HG02610 (cell line): ENCODE results near the gene SEMA6D.
"Not testable (repeated sequence)": the region's sequence is repeated elsewhere in the genome, so short reads cannot be mapped to it uniquely, and the experiment has no call there.

Experiments used
- ATAC-seq: cut with Tn5 transposase; IDR thresholded peaks from one replicate; pipeline ENCODE4 v1.9.1; 2021; ENCODE audit warnings: mild to moderate bottlenecking, moderate library complexity; ENCODE audit not compliant: unreplicated experiment

The SEMA6D gene

DNA sequence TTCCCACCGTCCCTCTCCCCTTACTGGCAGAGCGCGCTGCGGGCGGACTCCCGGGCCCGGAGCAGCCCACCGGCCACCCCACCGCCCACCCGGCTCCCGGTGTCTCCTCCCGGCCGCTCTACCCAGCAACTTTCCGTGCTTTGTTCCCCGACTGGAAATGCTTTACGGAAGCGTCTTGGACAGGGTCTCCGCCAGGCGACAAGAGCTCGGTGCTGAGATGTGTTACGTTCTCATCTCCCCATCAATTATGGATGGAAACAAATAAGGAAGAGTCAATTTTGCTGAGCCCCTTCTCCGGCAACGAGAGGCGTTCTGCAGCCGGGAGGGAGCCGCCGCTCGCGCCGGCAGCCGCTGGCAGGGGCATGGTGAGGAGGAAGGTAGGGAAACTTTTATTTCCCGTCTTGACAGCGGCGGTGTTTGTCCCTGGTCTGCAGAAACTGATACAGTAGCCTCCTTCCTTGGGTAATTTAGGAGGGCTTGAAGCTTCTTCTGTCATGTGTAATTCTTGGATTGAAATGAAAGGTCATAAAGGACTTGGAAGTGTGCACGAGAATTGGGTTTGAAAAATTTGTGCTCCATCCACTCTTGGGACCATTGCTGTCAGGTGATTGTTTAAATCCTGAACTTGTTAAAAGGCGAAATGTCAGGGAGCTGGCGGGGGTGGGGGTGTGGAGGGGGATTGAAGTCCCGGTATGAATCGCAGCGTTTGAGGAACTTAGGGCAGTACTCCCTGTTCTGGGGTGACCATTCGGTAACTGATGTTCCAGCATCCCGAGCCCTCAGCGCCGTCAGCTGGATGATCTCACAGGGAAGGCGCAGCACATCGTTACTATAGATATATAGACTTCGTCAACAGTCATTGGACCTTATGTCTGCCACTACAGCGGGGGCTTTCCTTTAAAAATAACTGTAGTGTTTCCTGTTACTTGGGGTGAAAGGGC lies 1.5 kb downstream of the SEMA6D start:
- no peak for ATAC-seq

DNA sequence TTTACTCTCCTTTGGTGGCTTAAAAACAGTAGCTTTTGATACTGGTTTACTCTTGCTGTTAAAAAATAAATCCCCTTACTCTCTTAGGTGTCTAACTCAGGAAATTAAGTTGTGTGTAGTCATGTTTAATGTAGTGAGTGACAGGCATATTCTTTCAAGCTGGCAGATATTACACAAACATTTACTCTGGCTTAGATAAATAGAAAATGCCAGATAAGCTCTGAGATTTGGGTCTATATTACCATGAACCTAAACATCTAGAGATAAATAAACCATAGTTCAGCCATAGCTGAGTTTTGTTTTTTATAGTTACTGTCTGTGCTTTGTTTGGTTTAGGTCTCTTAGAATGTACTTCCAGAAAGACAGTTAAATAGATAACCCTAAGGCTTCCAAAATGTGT lies 2.4 kb downstream of the SEMA6D start:
- ATAC-seq = no peak

DNA sequence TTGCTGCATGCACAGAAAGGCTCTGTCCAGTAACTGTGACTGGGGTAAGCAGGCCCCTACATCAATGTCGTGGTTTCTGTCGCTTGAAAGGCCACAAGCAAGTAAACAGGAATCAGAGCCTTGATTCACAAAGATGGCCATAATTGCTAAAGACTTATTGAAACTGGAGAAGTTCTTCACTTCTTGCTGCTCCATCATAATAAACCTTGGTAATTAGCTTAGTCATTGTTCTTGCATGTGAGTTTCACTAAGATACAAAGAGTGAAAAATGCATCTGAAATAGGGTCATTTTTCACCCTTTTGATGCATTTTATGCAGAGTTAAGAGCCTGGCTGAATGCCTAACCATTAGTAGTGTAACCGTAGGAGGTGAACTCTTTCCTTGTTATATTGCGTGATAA lies 3.2 kb downstream of the SEMA6D start:
- ATAC-seq = no peak

DNA sequence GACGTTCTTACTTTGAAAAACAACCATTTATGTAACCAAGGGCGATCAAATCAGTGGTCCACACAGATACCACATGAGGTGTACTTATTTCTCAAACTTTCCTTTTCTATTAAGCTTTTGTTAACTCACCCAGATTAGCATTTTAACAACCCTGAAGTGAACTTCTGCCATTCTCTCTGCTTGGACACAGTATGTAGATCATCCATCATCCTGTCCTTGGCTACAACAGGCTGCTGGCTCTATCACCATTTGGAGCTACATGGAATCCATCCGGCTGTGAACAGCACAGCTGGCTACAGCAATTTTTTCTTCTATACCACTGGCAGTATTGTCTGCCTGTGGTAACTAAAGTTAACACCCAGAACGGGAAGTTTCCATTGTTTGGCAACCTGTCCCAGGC lies 4.4 kb downstream of the SEMA6D start:
- no peak for ATAC-seq

DNA sequence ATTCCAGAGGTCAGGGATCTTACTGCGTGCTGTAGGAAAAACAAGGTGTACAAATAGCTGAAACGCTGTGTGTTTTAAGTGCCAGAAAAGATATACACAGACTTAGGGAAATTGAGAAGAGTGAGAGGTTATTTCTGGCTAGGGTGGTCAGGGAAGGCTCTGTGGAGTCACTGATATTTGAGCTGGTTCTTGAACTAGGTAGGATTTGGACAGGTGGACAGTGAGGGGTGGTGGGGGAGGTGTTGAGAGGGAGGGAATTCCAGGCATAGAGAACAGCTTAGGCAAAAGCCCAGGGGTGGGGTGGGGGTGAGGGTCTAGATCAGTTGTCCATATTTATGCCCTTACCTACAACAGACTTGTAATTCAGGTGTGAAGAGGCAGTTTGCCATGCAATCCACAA lies 7.0 kb downstream of the SEMA6D start:
- no peak for ATAC-seq

DNA sequence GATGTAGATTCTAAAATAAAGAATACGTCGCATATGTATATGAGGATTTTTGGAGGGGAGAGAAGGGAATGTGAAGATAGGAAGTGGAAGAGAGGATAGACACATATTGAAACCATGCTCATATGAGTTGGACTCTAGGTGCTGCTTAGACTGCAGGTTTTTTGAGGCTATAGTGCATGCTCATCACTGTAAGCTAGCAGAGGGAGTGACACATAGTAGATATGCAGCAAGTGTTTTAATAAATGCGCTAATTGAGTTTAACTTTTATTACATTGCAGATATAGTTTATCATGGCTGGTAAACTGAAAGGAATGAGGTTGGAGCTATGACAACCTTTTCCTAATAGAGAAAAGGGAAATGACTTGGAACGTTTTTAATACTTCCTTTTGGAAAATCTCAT lies 7.7 kb downstream of the SEMA6D start:
- ATAC-seq = no peak

DNA sequence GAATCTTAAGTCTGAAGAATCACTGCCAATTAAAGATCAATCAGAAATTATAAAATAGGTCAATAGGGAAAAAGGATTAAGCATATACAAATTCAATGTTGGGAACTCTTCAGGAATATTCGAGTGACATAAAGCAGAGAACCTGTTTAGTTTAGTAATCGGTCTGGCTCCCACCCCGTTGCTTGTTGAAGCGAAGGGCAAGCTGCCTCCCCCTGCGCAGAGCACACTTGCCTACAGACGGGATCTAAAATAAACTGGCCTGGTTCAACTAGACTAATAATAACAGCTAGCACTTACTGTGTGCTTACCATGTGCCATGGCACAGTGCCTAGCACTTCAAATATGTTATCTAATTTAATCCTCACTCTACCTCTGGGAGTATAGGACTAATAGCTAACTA lies 8.6 kb downstream of the SEMA6D start:
- no peak for ATAC-seq

DNA sequence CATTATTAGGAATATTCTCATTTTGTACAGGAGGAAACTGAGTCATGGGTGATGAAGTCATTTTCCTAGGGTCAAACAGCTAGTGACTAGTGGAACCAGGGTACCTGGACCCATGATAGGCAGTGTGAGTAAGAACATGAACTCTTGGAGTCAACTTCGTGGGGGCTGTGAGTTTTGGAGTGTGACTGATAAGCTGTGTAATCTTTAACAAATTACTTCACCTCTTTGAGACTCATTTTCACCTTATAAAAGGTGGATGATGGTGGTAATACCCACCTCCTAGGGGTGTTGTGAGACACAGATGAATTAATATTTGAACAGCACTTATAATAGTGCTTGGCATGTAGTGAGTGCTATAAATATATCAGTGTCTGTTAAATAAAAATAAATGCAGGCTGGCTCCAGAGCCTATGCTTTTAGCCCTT lies 9.1 kb downstream of the SEMA6D start:
- ATAC-seq = no peak

DNA sequence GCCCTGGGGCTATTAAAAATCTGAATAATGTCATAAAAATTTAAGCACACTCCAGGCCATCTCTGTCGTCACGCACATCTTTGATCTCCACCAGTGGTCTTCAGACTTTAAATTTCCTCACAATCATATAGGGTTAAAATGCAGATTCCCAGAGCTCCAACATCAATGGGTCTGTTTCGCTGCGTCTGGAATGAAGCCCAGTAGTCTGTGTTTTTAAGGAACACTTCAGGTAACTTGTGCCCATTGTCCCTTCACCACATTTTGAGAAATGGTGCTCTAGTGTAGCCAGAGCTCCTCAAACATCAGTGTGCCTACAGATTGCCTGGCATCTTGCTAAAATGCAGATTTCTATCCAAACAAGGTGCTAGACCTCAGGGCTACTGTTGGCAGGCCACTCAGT lies 9.8 kb downstream of the SEMA6D start:
- no peak for ATAC-seq

DNA sequence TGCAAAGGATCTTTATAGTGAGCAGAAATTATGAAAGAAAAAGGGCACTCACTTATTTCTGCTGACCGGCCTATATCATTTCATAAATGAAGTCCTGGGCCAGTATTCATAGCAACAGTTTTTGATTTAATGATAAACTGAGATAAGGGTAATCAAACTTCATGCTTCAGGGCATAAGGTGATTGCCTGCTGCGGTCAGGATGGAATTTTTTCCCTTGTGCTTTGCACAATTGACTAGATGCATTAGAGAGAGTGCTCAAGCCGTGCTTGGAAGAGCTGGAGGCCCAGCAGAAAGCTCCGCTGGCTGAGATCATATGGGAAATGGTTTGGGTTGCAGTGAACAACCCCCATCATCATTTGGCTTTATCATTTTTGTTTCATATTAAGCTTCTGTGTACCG lies 10.4 kb downstream of the SEMA6D start:
- ATAC-seq = no peak

DNA sequence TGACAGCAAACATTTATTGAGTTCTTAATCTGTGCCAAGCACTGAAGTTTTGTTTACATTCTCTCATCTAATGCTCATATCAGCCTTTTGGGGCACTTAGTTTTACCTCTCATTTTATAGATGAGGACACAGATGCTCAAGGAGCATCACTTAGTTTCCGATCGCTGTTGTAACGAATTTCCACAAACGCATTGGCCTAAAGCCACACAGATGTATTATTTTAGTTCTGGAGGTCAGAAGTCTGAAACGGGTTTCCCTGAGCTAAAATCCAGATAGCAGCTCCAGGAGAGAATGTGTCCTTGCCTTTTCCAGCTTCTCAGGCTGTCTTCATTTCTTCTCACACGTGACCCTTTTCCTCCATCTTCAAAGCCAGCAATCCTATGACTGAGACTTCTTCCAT lies 11.1 kb downstream of the SEMA6D start:
- ATAC-seq = no peak

DNA sequence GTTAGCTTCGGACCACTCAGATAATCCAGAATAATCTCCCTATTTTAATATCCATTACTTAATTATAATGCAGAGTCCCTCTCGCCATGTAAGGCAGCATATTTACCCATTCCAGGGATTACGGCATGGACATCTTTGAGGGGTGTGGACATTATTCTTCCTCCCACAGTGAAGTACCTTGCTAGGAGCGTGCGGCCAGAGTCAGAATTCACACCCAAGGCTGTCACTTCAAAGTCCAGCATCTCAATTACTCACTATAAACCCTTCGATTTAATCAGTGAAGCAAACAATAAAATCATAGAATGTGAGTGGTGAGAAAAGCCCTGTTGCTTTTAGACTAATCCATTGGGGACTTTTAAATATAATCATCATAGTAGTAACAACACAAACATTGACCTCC lies 11.6 kb downstream of the SEMA6D start:
- no peak for ATAC-seq

DNA sequence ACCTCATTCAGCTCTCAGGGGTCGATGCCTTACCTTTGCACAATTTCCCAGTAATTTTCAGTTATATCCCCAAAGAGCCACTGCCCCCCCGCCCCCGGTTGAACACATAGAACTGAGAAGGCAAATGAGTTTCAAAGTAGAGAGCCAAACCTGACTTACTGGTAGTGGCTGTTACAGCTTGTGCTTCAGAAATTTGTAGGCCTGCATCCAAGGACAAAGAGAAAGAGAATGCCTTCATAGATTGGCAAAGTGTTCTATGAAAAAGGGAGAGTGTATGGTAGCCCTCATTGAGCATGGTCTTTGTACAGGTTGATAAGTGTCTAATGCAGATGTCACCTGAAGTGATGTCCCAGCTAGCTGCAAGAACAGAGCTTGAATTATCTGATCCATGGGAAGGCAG lies 13.9 kb downstream of the SEMA6D start:
- ATAC-seq = no peak

DNA sequence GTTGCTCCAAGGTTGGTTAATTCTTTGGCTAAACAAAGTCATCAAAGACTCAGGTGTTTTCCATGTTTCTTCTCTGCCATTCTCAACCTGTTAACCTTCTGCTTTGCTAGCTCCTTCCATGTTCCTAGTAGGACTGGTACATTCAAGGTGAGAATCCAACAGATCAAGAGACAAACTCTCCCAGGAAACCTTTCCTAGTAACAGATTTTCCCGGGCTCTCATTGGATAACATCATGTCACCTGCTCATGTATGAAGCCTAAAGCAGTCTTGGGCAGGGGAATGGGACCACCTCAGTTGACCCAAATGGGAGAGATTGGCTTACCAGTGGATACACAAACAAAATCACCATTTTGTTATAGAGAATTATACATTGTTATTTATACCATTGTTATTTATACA lies 14.9 kb downstream of the SEMA6D start:
- no peak for ATAC-seq

DNA sequence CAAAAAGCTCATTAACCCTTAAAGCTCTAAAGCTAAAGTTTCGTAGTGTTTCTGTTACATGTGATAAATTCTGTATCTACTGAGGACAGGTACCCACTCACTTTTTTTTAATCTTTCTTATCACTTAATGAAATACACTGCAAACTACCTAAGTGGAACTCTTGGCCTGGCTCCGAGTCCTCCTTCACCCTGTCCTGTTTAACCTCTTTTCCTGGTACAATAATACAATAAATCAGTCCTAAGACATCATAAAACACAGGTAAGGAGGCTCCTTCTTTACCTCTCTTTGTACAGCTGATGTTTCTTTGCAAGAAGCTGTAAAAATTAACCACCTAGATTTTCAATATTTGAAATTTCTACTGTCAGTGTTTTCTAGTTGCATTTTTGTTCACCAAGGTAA lies 15.8 kb downstream of the SEMA6D start:
- no peak for ATAC-seq

DNA sequence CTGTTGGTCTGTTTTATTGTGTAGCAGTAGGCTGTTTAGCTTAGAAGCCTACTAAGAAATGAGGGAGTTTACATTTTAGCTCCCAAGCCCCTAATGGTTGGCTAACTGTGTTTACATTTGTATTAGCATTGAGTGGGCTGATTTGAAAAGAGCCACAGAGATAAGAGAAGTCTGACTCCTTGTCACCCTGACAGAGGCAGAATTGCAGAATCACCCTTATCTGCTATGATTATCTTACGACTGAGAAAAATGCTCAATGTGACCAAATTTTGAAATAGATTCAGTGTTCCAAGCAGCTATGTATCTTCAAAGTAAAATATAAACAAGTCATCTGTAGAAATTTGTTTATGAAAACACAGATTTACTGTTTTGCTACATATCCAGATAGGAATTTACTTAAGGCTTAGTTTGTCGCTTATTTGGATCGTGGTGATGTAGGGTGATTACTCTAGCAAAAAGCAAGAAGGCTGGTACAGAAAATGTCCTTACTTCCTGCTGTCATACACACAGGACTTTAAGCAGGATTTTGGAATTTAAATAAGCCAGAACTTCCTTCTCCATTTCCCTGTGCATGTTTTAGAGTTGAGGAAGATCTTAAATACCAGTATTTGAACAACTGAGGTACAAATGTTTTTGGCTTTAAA lies 19.0 kb downstream of the SEMA6D start:
- no peak for ATAC-seq

DNA sequence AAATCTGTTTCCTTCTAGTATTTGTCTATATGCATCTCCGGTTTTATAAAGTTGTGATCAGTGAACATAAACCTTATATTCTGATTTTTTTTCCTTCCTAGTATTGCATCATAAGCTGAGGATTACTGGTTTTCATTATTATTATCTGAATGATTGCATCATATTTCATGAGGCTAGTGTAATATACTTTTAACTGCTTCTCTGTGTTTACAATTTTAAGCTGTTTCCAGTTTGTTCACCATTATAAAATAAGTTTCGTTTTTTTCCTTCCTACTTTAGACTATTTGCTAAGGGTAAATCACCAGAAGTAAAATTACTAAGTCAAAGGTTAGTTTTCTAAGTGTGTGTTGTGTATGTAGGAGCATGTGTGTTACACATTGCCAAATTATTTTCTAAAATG lies 20.2 kb downstream of the SEMA6D start:
- ATAC-seq = no peak

DNA sequence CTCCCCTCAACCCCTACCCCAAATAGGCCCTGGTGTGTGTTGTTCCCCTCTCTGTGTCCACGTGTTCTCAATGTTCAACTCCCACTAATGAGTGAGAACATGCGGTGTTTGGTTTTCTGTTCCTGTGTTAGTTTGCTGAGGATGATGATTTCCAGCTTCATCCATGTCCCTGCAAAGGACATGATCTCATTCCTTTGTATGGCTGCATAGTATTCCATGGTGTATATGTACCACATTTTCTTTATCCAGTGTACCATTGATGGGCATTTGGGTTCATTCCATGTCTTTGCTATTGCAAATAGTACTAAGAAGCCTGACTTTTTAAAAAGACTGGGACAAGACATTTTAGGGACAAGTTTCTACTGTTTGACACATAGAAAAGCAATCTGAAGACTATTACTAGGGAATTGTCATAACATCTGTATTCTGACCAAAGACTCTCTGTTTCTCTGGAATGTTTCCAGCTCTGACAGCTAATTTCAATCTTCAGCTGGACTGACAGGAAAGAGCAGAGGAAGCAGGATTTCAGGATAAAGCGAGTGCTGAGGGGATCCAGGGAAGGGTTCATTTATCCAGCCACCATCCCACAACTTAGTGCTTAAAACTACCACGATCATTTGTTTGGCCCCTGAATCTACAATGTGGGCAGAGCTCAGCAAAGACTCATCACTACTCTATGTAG lies 21.0 kb downstream of the SEMA6D start:
- not testable (repeated sequence) for ATAC-seq

DNA sequence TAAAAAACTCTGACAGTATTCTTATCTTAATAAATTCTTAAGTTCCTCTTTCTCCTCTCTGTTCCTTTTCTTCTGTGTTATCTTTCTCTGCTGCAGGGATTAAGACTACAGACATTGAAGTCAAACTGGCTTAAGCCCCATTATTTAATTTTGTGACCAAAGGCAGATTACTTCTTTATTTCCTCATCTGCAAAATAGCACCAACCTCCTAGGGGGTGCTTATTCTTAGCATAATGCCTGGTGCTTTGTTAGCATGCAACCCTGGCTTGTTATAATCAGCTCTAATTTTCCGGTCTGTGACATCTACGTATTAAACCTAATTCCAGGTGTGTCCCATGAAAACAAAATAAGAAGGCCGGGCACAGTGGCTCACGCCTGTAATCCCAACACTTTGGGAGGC lies 23.8 kb downstream of the SEMA6D start:
- ATAC-seq = no peak

DNA sequence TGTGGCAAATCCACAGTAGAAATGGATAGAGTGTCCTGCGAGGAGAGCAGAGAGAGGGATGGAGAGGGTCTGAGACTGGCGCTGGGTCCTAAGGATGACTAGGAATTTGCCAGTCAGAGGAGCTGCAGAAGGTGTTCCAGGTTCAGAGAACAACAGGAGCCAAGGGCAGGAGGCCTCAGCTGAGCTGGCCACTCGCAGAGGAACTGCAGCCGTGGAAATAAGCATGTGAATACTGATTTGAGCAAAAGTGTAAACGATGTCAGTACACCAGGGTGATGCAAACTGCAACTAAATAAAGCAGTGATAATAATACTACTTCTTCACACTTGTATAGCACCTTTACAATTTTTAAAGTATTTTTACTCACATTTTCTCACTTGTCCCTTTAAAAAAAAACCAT lies 24.6 kb downstream of the SEMA6D start:
- no peak for ATAC-seq

DNA sequence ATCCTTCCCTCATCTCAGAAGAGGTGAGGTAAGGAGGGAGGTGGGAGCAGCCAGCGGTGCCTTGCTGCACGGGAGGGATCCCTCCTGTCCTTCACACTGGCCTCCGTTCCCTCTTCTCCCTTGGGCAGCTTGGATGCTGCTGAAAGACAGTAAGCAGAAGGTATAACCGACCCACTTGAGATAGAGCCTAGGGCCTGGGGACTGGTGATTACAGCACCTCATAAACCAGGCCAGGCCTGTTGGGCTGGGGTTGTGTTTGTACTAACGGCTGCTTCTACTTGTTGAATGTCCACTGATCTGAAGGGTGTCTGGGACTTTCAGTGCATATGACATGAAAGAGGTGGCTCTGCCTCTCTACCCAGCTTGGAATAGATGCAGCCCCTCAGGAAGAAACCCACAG lies 25.0 kb downstream of the SEMA6D start:
- ATAC-seq = no peak

DNA sequence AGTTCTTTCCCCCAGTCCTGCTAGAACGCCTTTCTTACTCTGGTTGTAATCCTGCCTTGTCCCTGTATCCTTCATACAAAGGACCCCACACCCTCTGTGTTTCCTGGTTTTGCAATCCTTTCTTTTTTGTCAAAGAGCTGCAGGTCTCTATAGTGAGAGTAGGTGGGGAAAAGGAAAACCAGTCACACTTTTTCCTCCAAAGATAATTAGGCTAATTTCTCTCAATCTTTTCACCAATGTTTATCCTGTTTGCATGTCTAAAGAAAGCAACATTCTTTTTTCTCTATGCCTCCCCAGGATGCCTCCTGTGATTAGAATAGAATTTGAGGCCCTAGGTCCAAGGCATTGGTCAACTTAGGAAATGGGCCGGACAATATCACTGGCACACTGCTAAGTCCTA lies 25.4 kb downstream of the SEMA6D start:
- ATAC-seq = no peak
